SH-SY5Y (cell line): Measurements from ENCODE around the gene MAGI2.

Source experiments
- GATA2 ChIP-seq: IDR thresholded peaks from 2 replicates; pipeline ENCODE4 v1.6.1; 2011; ENCODE audit warnings: mild to moderate bottlenecking, low read depth, low read length
- GATA3 ChIP-seq: IDR thresholded peaks from 2 replicates; pipeline ENCODE4 v1.6.1; 2011; ENCODE audit warnings: low read depth, mild to moderate bottlenecking, low read length, moderate library complexity

GRCh38 chr7:78427209-78427608, 1026.3 kb downstream of the MAGI2 start:
- TF ChIP-seq GATA2 (no peak), GATA3 (no peak)
